ENCODE data around the gene CREG2.

CREG2 gene

GRCh38 chr2:101382442-101382841 is 4.9 kb downstream of the CREG2 start:
- H3K4me2 ChIP-seq: no peak overlapping the region

GRCh38 chr2:101380376-101380775 is 6.9 kb downstream of the CREG2 start:
- H3K4me1 ChIP-seq (ENCODE audit: low read depth, poor library complexity, severe bottlenecking): no peaks in the 10 kb centered on the region
- no peak overlapping the region for H3K27ac ChIP-seq
- no peaks in the 10 kb centered on the region for H4K20me1 ChIP-seq (ENCODE audit: insufficient read depth)
- no peaks in the 10 kb centered on the region for H3K79me2 ChIP-seq (ENCODE audit: insufficient read depth, low read depth)
- no peak overlapping the region for H3K4me3 ChIP-seq (IDR thresholded peaks at IDR 0.05; ENCODE audit: insufficient read depth, low read depth, low read length)
- H3K36me3 ChIP-seq (ENCODE audit: insufficient read depth): no peaks in the 10 kb centered on the region
- H2AFZ ChIP-seq (ENCODE audit: low read depth): no peak overlapping the region
- no peak overlapping the region for H3K9ac ChIP-seq
- no peaks in the 10 kb centered on the region for H3K27me3 ChIP-seq (ENCODE audit: insufficient read depth, low read depth)
- no peak for TF ChIP-seq CTCF (conservative IDR thresholded peaks at IDR 0.05; ENCODE audit: low read depth, low read length)
- H3K4me2 ChIP-seq: no peak overlapping the region

More at GRCh38 chr2:101382442-101382841, 4.9 kb downstream of the CREG2 start:
- no peak for TF ChIP-seq CTCF (conservative IDR thresholded peaks at IDR 0.05; ENCODE audit: low read depth, low read length)
- H4K20me1 ChIP-seq (ENCODE audit: insufficient read depth): no peaks in the 10 kb centered on the region
- no peaks in the 10 kb centered on the region for H3K4me1 ChIP-seq (ENCODE audit: low read depth, poor library complexity, severe bottlenecking)
- no peak overlapping the region for H3K4me3 ChIP-seq (IDR thresholded peaks at IDR 0.05; ENCODE audit: insufficient read depth, low read depth, low read length)
- no peaks in the 10 kb centered on the region for H3K79me2 ChIP-seq (ENCODE audit: insufficient read depth, low read depth)
- H3K27ac ChIP-seq: no peak overlapping the region
- no peaks in the 10 kb centered on the region for H3K36me3 ChIP-seq (ENCODE audit: insufficient read depth)
- no peak overlapping the region for H2AFZ ChIP-seq (ENCODE audit: low read depth)
- no peaks in the 10 kb centered on the region for H3K27me3 ChIP-seq (ENCODE audit: insufficient read depth, low read depth)
- no peak overlapping the region for H3K9ac ChIP-seq

- Histone ChIP-seq H2AFZ (ENCODE audit: low read depth) (no peak overlapping the region), H3K36me3 (ENCODE audit: insufficient read depth) (no peaks in the 10 kb centered on the region), H3K4me3 (IDR thresholded peaks at IDR 0.05; ENCODE audit: insufficient read depth, low read depth, low read length) (no peak overlapping the region), H3K27ac (no peak overlapping the region), H3K4me2 (no peak overlapping the region), H3K79me2 (ENCODE audit: insufficient read depth, low read depth) (no peaks in the 10 kb centered on the region), H3K4me1 (ENCODE audit: low read depth, poor library complexity, severe bottlenecking) (no peaks in the 10 kb centered on the region), H3K27me3 (ENCODE audit: insufficient read depth, low read depth) (no peaks in the 10 kb centered on the region), H4K20me1 (ENCODE audit: insufficient read depth) (no peaks in the 10 kb centered on the region), H3K9ac (no peak overlapping the region)
- TF ChIP-seq CTCF (conservative IDR thresholded peaks at IDR 0.05; ENCODE audit: low read depth, low read length): no peak
These were observed 8.2 kb downstream of the CREG2 start for GRCh38 chr2:101379091-101379490.

GRCh38 chr2:101375653-101376052 is 11.7 kb downstream of the CREG2 start:
- Histone ChIP-seq H3K4me3 (IDR thresholded peaks at IDR 0.05; ENCODE audit: insufficient read depth, low read depth, low read length) (no peak overlapping the region), H3K9ac (no peak overlapping the region), H2AFZ (ENCODE audit: low read depth) (no peak overlapping the region), H3K4me2 (no peak overlapping the region), H4K20me1 (ENCODE audit: insufficient read depth) (no peaks in the 10 kb centered on the region), H3K4me1 (ENCODE audit: low read depth, poor library complexity, severe bottlenecking) (no peaks in the 10 kb centered on the region), H3K27me3 (ENCODE audit: insufficient read depth, low read depth) (no peaks in the 10 kb centered on the region), H3K27ac (no peak overlapping the region), H3K79me2 (ENCODE audit: insufficient read depth, low read depth) (no peaks in the 10 kb centered on the region), H3K36me3 (ENCODE audit: insufficient read depth) (no peaks in the 10 kb centered on the region)
- TF ChIP-seq CTCF (conservative IDR thresholded peaks at IDR 0.05; ENCODE audit: low read depth, low read length): no peak
